Suprapubic skin (tissue), 3 donors: ENCODE results near the gene GJC1.

ENCODE experiments used
- EP300 ChIP-seq: sonication (generic); formaldehyde crosslinking; IDR thresholded peaks from one replicate; pipeline ENCODE4 v1.6.1; 2017; ENCODE audit warnings: antibody characterized with exemption
- TF ChIP-seq, protein P1 (sequence below), 2 donors: fragments of 200-600 bp in 1 of 2; fragments of 450-650 bp in 1 of 2; sonication (generic) in 1 of 2; IDR thresholded peaks; one replicate each; pipeline ENCODE4 v1.5.1; 2016 to 2019; ENCODE audit warnings: antibody characterized with exemption in 2 of 2, mild to moderate bottlenecking in 1 of 2, moderate library complexity in 1 of 2

DNA sequence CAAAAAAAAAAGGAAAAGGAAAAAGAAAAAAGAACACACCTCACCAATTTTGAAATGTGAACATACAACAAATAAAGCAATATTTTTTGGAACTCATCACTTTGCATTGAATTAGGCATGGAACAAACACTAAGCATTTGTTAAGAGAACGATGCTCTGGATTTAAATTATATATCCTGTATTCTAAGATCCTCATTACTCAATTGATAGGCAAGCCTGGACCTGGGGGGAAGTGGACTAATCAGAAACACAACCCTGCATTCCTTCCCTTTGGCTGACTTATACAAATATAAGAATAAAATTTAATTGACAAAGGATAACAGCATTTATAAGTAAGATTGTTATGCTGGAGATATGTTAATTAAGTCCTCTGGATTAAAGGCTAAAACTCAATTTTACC is 2.2 kb downstream of the GJC1 start:
- TF ChIP-seq, protein P1, sequence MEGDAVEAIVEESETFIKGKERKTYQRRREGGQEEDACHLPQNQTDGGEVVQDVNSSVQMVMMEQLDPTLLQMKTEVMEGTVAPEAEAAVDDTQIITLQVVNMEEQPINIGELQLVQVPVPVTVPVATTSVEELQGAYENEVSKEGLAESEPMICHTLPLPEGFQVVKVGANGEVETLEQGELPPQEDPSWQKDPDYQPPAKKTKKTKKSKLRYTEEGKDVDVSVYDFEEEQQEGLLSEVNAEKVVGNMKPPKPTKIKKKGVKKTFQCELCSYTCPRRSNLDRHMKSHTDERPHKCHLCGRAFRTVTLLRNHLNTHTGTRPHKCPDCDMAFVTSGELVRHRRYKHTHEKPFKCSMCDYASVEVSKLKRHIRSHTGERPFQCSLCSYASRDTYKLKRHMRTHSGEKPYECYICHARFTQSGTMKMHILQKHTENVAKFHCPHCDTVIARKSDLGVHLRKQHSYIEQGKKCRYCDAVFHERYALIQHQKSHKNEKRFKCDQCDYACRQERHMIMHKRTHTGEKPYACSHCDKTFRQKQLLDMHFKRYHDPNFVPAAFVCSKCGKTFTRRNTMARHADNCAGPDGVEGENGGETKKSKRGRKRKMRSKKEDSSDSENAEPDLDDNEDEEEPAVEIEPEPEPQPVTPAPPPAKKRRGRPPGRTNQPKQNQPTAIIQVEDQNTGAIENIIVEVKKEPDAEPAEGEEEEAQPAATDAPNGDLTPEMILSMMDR (IDR thresholded peaks at IDR 0.05): no peak
- no peak for TF ChIP-seq EP300
